GM18907 (cell line): ENCODE data around the gene MCC.

Source experiments
- ATAC-seq: cut with Tn5 transposase; IDR thresholded peaks from one replicate; pipeline ENCODE4 v1.9.1; 2021; ENCODE audit warnings: mild to moderate bottlenecking, moderate library complexity; ENCODE audit not compliant: unreplicated experiment

MCC gene

DNA sequence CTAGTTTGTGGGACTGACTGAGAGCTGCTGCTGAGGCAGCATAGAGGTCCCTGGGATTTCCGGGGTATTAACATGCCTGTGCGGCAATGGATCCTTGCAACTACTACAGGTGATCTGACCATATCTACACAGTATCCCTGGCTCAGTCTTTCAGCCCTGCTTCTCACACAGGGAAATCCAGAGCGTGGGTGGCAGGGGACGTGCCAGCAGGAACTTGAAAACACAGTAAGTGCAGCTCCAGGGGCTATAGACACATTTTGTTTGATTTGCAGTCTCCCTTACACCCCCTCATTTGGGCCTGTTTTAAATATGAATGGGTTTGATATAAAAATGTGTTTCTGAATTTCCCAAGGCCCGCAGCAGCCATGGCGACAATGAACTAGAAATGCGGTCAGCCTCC, 302.2 kb downstream of the MCC start:
- no peak for ATAC-seq

- no peak for ATAC-seq
Measured at GRCh38 chr5:113183694-113184093, 304.6 kb downstream of the MCC start.

DNA sequence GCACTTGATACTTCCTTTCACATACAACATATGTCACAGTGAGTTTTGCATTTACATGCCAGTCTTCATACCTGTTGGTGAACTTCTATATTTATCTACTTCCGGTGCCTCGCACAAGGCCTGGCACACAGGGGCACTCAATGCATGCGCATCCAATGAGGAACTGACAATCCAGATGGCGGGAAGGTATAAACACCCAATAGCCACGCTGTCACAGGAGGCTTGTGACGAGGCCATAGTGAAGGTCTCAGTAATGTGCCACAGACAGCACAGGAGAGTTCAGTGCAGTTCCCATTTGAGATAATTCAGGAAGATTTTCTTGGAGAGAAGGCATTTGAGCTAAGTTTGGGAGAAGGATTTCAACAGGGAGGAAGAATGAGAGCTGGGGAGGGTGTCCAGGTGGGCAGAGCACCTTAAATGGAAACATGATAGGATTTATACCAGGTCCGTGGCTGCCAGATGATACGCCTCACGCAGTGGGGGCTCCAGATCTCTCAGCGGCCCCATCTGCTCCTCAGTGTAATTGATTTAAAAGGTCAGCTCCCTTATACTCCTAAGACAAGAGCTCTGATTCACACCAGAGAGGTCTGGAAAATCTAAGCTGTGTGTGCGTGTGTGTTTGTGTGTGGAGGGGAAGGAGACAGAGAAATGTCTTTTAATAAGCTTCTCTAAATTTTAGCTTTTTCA, 305.5 kb downstream of the MCC start:
- ATAC-seq = no peak

DNA sequence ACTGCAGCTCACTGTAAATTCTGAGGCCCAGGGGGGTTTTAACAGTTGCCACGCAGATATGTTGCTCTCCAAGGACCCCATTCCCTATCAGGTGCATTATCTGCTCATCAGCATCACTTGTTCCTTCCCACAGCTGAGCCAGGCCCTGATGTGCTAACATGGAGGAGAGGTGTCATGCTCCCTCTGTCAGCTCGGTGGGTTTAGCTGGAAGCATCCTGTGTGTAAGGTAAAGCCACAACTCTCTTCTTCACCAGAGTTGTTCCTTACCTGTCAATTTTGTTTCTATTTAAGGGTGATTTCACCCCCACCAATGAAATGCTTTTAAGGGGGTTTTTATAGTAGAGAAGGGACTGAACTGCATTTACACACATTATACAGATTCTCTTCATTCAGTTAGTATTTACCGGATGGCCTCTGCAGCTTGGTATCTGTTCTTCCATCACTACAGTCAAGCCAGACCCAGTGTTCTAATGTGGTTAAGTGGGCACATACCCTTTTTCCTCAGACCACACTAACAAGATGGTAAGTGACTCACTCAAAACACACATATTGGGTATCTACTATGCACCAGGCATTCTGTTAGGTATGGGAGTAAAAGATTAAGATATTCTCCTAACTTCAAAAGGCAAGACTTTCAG, 306.3 kb downstream of the MCC start:
- no peak for ATAC-seq

- no peak for ATAC-seq
Measured at GRCh38 chr5:113181409-113181808, 306.8 kb downstream of the MCC start.

- no peak for ATAC-seq
Measured at GRCh38 chr5:113179156-113179555, 309.1 kb downstream of the MCC start.

- ATAC-seq = no peak
Measured at GRCh38 chr5:113178073-113178779, 310.0 kb downstream of the MCC start.

- ATAC-seq = no peak
Measured at GRCh38 chr5:113177225-113177624, 311.0 kb downstream of the MCC start.

DNA sequence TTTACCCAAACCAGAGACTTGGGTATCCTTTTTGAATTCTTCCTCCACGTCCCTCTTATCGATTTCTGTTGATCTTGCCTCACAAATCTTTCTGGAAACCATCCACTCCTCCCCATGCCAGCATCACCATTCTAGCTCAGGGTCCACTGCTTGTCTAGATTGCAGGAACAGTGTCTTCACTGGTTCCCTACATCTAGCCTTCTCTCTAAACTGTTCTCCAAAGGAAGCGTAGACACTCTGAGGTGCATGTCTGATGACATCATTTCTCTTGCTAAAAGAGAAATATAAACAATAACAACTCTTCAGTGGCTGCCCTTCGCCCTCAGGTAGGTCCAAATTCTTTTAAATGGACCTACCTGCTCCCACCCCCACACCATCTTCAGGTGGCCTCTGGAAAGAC, 311.5 kb downstream of the MCC start:
- ATAC-seq = no peak

GRCh38 chr5:113176196-113176595, 312.1 kb downstream of the MCC start:
- ATAC-seq = no peak

GRCh38 chr5:113172231-113172826, 315.9 kb downstream of the MCC start:
- peak; percentile 81 for ATAC-seq

DNA sequence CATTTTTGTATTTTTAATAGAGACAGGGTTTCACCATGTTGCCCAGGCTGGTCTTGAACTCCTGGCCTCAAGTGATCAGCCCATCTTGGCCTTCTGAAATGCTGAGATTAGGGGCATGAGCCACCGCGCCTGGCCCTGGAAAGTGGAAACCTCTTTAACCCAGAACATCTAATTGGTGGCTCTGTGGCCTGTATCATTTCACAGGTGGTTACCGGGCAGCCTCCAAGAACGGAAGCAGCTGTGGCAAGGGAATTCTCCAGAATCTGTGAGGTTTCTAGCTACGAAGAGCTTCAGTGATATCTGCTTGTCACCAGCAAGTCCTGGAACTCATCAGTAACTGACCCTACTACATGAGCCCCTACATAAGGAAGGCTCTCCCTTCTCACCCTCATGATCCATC, 316.7 kb downstream of the MCC start:
- ATAC-seq = no peak

DNA sequence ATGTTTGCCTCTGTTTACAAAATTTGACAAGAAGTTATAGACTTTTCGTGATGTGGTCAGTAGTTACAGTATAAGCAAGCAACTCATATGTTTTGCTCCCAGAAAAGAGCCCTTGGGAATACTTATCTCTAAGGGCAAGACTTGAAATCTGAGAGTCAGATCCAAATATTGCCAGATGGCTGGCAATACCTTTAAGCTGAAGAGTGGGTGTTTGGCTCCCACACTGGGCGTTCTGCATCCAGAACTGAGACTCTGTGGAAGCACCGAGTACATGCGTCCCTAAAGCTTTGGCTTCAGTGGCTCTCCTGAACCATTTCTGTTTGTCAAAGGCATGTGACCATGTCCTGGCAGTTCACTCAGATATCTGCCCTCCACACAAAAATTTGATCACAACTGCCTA, 317.5 kb downstream of the MCC start:
- ATAC-seq = no peak

DNA sequence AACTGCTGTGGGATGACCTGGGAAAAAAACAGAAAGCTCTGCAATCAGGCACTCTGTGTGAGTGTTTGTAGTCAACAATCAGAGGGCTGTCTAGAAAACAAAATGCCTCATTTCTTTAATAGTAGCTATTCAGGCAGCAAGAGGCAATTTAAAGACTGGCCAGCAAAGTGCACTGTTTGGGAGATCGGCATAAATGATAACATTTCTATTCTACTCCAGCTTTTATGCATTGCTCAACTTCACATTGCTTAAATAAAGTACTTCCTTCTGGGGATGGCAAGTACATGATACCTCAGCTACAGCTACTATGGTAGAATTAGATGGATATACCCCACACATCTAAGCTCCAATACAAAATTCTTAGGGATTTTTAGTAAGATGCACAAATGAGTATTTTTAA, 318.5 kb downstream of the MCC start:
- ATAC-seq = no peak

DNA sequence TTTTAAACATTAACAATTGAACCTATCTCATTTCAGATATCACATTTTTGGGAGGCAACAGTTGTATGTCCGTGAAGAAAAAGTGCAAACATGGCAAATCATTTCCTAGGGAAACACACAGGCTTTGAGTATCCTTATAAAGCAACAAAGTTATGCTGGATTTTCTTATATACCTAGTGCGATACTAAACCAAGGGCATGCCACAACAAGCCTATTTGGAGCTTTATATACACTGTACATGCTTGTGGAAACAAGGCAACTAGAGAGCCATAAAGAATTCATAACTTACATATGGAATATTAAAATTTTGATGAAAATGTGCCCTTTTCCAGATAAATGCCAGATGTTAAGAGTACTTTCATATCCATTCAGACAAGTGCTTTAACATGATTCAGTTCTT, 320.3 kb downstream of the MCC start:
- no peak for ATAC-seq

GRCh38 chr5:113166852-113167366, 321.3 kb downstream of the MCC start:
- no peak for ATAC-seq

DNA sequence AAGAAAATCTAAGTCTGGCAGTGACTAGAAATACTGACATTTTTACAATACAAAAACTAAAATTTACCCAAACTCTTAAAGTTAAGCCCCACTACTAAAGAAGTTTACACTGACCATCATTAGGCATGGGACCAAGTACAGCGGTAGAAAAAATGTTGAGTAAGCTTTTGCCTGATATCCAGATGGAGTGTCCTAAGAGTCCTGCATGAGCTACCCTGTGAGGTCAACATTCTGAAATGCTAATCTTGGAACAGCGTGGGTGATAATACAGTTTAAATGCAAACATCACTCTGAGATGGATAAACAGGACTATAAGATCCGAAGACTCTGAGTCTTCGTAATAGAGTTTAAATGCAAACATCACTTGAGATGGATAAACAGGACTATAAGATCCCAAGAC, 322.0 kb downstream of the MCC start:
- ATAC-seq = no peak

GRCh38 chr5:113164021-113164420, 324.2 kb downstream of the MCC start:
- no peak for ATAC-seq

GRCh38 chr5:113163328-113163727, 324.9 kb downstream of the MCC start:
- no peak for ATAC-seq

GRCh38 chr5:113162770-113163169, 325.5 kb downstream of the MCC start:
- ATAC-seq = no peak

- no peak for ATAC-seq
Measured at GRCh38 chr5:113162208-113162607, 326.0 kb downstream of the MCC start.

DNA sequence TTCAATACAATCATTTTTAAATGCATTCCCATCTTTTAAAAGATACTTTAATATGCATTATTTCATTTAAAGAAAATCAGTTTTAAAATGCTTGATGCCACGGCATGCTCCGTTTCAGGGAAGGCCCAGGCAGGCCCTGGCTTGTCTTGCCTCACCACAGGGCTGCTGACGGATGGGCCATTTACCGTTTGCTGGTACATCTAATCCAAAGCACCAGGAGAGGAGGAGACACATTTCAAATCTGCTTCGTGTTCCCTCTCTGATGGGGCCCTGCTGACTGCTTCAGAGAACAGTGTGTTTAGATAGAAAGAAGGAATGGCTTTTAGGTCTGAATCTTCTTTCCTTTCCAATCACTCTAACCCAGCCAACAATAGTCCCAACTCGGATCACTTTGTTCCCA, 326.4 kb downstream of the MCC start:
- no peak for ATAC-seq
